ENCODE measurements around the gene HSF2.
"Not testable (repeated sequence)": the region's sequence is repeated elsewhere in the genome, so short reads cannot be mapped to it uniquely, and the experiment has no call there.

The HSF2 gene

DNA sequence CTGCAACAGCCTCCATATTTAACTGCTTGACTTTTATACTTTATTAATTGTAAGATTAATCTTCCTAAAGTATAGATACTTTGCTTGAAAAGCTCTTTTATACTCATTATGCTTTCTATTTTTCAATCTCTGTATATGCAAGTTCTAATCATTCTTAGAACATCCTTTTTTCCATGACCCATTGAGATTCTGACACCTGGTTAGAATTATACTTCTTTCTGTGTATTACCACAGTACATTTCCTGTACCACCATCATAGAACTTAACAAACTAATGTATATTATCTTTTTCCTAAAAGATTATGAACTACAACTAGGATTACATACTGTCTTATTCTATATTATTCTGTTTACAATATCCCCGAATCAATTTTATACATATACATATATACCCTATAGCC, 58.6 kb downstream of the HSF2 start:
- no peak for DNase-seq

- no peak for DNase-seq
These were observed 59.8 kb downstream of the HSF2 start for GRCh38 chr6:122459240-122459639.

- not testable (repeated sequence) for DNase-seq
These were observed 60.5 kb downstream of the HSF2 start for GRCh38 chr6:122459865-122460416.

- DNase-seq: no peak
These were observed 62.4 kb downstream of the HSF2 start for GRCh38 chr6:122461885-122462284.

- DNase-seq: peak; percentile 97
These were observed 71.9 kb downstream of the HSF2 start, which contains the start of gene SERINC1 for GRCh38 chr6:122471107-122472021. Gene SERINC1, minus strand, starts transcription at chr6:122471807. Its CDS starts 70 bp downstream, at chr6:122471737.

GRCh38 chr6:122472022-122472340, 72.5 kb downstream of the HSF2 start:
- no peak for DNase-seq

- DNase-seq: no peak
These were observed 76.7 kb downstream of the HSF2 start for GRCh38 chr6:122476131-122476530.

GRCh38 chr6:122482750-122483080, 83.3 kb downstream of the HSF2 start:
- DNase-seq: no peak
